Sciatic nerve (tissue), 2 donors: ENCODE data around the gene NAP1L4. TPM values are rescaled to one million over a fixed set of nuclear protein-coding genes. Genes with fewer than 3 reads are reported as not detected.

Experiments used
- ATAC-seq: fragments of 200-7000 bp; cut with Tn5 transposase; one replicate; pipeline ENCODE4 v1.9.1; 2020; ENCODE audit warnings: mild to moderate bottlenecking, moderate library complexity
- DNase-seq: peaks from one replicate; pipeline ENCODE4 v3.0.0-alpha.2; 2020; ENCODE audit warnings: low spot score
- intact Hi-C: fragments of 100-400 bp; cut with DNase I; formaldehyde crosslinking; loops from one replicate; pipeline ENCODE4 v1.14.2; 2022
- total RNA-seq: library from RNA; stranded (reverse); fragmentation: NEBNext Ultra II Directional; extraction: Animal tissue kit (Norgen Biotek cat#: 25700); gene quantifications from one replicate; pipeline ENCODE4 v1.2.1, GENCODE V29; 2021
- donor health status: DM: no; HTN: no; CAD: no.
- donor health status: DM: no; HTN: no; CAD: no.

Gene NAP1L4
- 173 TPM for total RNA-seq

GRCh38 chr11:2992234-2992996 lies at the start of gene NAP1L4:
Gene NAP1L4 (minus strand): TSS chr11:2992329. CDS start chr11:2979220, 13,109 bp downstream.
- intact Hi-C loops: no loop called here
- peak; percentile 99 for ATAC-seq

DNA sequence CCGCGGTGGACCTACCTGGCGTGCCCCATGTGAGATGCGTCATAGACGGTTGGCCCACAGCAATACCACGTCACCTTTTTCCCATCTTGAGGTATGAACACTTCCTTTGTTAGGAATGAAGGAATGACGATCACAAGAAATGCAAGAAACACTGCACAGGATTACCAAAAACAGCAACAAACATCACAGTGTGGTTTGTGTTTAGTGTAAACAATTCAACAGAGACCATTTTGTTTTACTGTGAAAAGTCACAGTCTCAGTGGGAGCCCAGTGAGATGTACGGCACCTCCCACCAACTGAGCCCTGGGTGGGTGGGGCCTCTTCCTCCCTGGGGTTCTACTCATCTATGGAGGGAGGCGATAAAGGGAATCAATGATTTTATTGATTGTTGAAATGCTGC lies 48.8 kb upstream of the NAP1L4 start:
- intact Hi-C loops: no loop called here
- DNase-seq (no peak), ATAC-seq (no peak)

More at GRCh38 chr11:2992234-2992996, at the start of gene NAP1L4:
- DNase-seq: peak; percentile 99

GRCh38 chr11:3037945-3038271 lies 45.8 kb upstream of the NAP1L4 start:
- no peak for DNase-seq
- no peak for ATAC-seq
- intact Hi-C loops: loop anchor here (2.0 to 5.0 kb wide), 2 partner anchors 54 to 179 kb away; no protein-coding TSS in a partner anchor

DNA sequence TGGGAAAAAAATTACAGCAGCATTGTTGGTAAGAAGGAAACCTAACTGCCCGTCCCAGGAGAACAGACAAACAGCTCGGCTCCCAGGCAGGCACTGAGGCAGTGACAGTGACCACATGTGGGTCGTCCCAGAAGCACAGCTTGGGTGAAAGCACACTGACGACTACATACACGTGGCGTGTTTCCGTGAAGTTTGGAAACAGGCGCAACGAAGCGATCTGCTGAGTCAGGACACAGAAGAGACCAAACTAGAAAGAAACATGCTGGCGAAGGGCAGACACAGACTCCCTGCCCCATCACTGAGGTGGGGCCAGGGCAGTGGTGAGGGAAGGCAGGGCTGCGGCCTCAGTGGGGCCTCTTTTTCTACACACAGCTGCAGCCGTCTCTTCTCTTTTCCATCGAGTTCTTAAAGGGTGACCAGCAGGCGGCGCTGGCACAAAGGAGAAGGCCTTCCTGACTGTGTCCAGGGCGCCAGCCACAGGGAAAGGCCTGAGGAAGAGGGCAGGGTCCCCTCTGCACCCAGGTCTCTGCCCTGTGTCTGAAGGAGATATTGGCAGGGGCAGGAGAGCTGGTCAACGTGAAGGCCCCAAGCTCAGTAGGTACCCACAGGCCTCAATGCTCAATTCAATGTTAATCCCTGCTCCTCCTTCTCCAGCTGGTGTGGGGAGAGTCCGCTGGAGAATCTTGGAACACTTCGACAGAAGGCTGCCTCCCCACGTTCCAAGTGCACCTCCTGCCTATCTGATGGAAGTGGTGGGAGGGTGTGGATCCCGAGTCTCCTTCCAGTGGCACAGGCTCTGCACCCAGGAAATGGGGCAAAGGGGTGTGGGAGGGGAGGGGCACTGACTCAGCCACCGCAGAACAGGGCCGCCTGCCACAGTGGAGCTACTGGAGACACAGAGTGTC lies 45.2 kb upstream of the NAP1L4 start:
- intact Hi-C loops: loop anchor here (2.0 to 5.0 kb wide), 2 partner anchors 55 to 180 kb away; no protein-coding TSS in a partner anchor
- ATAC-seq: peak; percentile 89

DNA sequence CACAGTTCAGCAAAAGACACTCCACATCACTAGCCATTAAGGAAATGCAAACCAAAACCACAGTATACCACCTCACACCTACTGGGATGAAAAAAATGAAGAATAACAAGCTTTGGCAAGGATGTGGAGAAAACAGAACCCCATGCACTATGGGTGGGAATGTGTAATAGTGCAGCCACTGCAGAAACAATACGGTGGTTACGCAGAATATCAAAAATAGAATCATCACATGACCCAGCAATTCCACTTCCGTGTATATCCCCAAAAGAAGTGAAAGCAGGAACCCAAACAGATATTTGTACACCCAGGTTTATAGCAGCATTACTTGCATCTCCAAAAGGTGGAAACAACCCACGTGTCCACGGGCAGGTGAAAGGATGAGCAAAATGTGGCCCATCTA lies 44.3 kb upstream of the NAP1L4 start:
- ATAC-seq: peak; percentile 70
- intact Hi-C loops: loop anchor here (2.0 to 5.0 kb wide), 2 partner anchors 56 to 180 kb away; no protein-coding TSS in a partner anchor
- no peak for DNase-seq

More for the DNA sequence above, 45.2 kb upstream of the NAP1L4 start:
- peak; percentile 92 for DNase-seq

DNA sequence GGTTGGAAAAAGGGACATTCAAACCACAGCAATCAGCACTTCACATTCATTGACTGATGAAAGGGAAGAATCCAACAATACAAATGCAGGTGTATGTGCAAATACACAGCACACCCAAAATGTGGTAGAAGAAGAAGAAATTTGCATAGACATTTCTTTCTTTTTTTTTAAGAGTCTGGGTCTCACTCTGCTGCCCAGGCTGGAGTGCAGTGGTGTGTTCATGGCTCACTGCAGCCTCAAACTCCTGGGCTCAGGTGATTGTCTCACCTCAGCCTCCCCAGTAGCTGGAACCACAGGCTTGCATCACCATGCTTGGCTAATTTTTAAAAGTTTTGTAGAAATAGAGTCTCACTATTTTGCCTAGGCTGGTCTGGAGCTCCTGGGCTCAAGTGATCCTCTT lies 43.2 kb upstream of the NAP1L4 start:
- no peak for DNase-seq

GRCh38 chr11:3030289-3031070 lies 38.4 kb upstream of the NAP1L4 start:
- ATAC-seq (no peak), DNase-seq (no peak)

More for the DNA sequence above, 43.2 kb upstream of the NAP1L4 start:
- no peak for ATAC-seq
- intact Hi-C loops: loop anchor here (5.0 kb wide), 1 partner anchor 57 kb away; no protein-coding TSS in a partner anchor

GRCh38 chr11:3028813-3029212 lies 36.7 kb upstream of the NAP1L4 start:
- DNase-seq (no peak), ATAC-seq (peak; percentile 42)
- intact Hi-C loops: no loop called here

More at GRCh38 chr11:3030289-3031070, 38.4 kb upstream of the NAP1L4 start:
- intact Hi-C loops: no loop called here

DNA sequence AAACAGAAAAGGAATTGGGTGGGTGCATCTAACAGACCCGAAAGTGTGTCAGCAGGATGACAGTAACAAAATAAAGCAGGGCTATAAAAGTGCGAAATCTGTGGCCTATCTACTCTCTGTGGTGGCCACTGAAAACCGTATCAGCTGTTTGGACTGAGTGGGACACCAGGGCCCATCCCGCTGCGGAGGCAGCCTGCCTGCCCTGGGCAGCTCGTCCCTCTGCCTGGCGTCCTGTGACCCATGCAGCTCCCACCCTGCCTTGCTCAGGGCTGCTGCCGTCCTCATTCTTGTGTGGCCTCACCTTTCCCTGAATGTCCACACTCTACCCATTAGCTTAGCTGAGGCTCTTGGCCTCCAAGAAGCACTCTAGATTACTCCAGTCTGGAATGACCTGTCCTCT lies 34.7 kb upstream of the NAP1L4 start:
- intact Hi-C loops: no loop called here
- no peak for DNase-seq
- no peak for ATAC-seq

DNA sequence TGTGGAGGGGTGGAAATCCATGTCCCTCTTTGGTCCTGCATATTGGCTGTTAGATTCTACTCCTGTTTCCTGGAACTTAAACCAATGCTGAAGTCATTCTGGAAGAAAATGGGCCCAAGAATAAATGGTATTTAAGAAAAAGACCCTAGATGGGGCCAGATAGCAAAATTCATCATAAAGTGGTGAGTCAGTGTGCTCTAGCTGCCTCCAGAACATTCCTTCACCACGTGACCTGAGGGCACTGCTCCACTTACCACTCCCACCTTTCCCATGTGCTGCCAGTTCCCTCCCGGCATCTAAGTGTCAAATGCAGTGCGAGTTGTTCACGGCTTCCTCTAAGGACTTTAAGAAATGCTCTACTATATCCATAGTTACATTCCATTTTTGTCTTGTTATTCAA lies 30.9 kb upstream of the NAP1L4 start:
- peak; percentile 43 for ATAC-seq
- DNase-seq: no peak
- intact Hi-C loops: no loop called here

DNA sequence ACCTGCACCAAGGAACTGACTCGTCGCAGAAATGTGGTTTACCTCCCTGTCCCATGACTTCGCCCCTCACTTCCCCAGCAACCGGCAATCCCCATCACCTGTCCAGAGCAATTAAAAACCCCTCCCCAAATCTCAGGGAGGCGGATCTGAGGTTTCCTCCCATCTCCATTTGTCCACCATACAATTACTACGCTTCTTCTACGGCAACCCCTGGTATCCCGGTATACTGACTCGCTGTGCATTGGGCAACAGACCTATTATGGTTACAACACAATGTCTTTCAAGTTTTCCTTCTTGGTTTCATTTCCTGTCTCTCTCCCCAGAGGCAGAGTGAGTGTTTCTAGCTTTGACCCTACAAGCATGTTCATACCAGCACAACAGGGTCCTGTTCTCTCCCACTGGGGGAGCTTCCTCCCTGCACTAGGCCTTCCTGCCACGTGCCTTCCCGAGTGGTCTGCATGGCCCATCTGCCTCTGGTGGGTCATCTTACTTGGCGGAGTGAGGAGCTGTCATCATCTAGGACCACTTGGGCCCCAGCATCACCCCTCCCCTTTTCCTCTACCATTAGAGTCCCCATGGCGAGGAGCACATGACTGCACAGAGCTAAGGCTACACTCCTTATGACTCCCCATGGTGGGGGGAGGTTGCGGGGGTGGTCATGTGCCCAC lies 30.3 kb upstream of the NAP1L4 start:
- intact Hi-C loops: no loop called here

DNA sequence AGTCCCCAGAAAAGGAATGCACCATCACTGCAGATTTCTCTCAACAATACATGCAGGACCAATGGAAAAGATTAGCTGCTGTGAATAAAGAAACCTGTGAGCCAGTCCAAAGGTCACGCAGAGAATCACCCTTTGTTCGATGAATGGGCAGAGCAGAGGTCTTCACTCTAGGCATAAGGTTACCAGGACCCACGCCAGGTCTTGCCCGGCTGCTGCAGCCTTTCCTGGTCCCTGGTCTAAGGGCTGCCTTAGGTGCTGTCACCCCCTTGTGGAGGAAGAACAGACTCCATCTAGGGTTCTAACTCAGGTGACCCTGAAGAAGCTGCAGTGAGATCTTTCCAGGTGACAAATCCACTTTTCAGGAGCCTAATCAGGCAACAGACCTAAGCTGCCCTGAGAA lies 29.0 kb upstream of the NAP1L4 start:
- DNase-seq: no peak
- intact Hi-C loops: no loop called here
- ATAC-seq: peak; percentile 54

More for the DNA sequence above, 30.3 kb upstream of the NAP1L4 start:
- ATAC-seq: peak; percentile 68
- DNase-seq: no peak

DNA sequence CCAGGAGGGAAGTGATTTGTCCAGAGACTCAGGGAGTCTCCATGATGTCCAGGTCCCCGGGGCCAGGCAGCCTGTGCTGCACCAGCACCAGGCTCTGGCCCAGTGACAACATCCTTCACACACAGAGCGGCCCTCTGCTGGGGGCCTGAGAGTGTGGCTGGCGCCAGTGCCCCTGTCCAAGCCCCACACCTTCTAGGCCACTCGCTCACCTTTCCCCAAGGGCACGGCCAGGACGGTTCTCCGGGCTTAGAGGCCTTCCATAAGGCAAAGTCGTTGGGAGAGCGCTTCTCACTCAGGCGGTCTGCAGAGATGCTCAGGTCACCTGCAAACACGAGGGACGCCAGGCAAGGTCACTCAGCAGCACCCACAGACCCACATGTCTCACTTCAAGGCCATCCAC lies 27.9 kb upstream of the NAP1L4 start:
- DNase-seq: no peak
- ATAC-seq: no peak
- intact Hi-C loops: no loop called here

DNA sequence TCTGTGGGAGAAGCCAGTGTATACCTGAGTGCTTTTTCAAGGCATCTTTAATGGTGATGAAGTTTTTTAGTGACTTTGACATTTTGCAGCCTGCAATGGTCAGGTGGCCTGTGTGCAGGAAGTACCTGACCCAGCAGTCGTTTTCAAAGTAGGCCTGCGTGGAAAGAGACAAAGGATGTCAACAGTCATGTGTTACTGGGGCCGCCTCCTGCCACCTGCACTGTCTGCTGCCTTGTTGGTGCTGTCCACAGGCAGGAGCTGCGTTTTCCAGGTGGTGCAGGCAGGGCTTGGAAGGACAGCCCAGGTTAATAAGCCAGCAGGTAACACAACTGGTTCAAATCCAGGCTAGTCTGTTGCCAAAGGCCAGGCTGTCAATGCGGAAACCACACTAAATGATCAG lies 26.5 kb upstream of the NAP1L4 start:
- DNase-seq (no peak), ATAC-seq (no peak)
- intact Hi-C loops: no loop called here

- no peak for DNase-seq
- intact Hi-C loops: no loop called here
- no peak for ATAC-seq
These were observed 24.7 kb upstream of the NAP1L4 start for GRCh38 chr11:3016861-3017260.

DNA sequence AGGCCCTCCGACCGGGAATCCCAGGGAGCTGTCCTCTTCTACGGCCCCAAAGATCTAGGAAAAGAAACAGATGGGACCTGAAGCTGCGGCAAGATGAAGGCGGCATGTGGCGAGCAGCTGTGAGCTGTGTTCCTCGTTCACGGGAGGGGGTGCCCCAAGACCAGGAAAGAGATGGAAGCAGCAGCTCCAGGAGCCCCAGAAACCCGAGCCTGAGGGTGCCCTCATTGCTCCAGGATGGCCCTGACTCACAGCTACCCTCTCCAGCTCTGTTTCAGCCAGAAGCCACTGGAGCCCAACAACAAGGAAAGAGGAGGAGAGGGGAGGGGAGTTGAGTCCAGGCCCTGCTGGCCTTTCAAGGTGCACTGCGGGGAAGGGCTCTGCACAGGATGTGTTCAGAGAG lies 23.7 kb upstream of the NAP1L4 start:
- ATAC-seq: no peak
- no peak for DNase-seq
- intact Hi-C loops: no loop called here

- intact Hi-C loops: no loop called here
- ATAC-seq: no peak
These were observed 22.8 kb upstream of the NAP1L4 start for GRCh38 chr11:3014943-3015342.

DNA sequence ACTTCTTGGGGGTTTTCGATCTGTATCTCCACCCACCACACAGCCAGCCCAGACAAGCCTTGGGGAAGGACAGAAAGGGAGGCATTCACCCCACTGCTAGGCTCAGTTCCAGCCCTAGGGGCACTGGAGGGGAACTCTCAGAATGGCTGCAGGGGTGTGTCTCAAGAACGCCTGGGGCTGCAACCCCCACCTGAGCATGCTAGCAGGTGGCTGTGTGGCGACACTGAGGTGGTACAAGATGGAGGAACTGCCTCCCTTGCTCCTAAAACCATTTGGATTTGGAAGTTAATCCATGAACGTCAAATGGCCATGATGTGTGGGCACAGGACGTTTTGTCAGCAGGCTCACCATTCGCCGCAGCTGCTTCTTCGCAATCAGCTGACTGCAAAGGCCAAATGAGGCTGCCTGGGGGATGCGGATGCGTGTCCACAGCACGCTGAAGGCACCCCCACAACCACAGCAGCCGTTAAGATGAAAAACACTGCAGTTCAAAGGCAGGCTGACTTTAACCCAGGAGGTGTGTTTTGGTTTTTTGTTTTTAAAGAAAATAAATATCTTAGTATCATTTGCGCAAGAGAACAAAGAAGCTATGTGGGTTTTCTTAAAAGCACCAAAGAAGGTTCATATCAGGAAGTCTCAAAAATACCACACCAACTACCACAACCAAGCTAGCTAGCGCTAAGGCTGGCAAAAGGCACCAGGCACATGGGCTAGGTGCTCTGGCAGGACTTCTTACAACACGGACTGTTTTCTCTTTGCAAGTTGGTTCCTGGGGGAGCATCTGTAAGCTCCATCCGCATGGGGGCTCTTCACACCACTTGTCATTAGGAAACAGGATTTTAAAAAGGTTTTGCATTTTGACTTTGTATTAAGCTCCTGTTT lies 22.2 kb upstream of the NAP1L4 start:
- intact Hi-C loops: no loop called here
- ATAC-seq (no peak), DNase-seq (no peak)

More at GRCh38 chr11:3014943-3015342, 22.8 kb upstream of the NAP1L4 start:
- no peak for DNase-seq
